Astrocyte of the cerebellum (primary cell): Measurements from ENCODE around the gene RPP25L.
A peak's percentile ranks its signal among the peaks of the same experiment; 100 is the strongest.

Experiments
- DNase-seq: peaks from one replicate; pipeline ENCODE4 v3.0.0-alpha.2; 2011; ENCODE audit warnings: low read depth
- H3K4me3 ChIP-seq: 2 replicates; pipeline ENCODE4 v1.5.1; 2011; ENCODE audit warnings: mild to moderate bottlenecking, low read depth, low read length, moderate library complexity
- CTCF ChIP-seq: IDR thresholded peaks from 2 replicates; pipeline ENCODE4 v1.5.1; 2012; ENCODE audit warnings: low read length, low read depth, moderate library complexity, mild to moderate bottlenecking; ENCODE audit errors: missing control alignments
- in situ Hi-C: cut with HindIII; loops from 2 replicates; pipeline ENCODE4 v1.10.0; 2017; ENCODE audit warnings: low sequenced_read_pairs

RPP25L gene

GRCh38 chr9:34624475-34625185 is 12.7 kb upstream of the RPP25L start:
- no peak for TF ChIP-seq CTCF
- in situ Hi-C loops = loop anchor here (5.0 kb wide), 1 partner anchor 42 kb away; no protein-coding TSS in a partner anchor
- no peak for DNase-seq
- H3K4me3 ChIP-seq = no peak overlapping the region

GRCh38 chr9:34623374-34624235 is 11.7 kb upstream of the RPP25L start:
- no peak overlapping the region for H3K4me3 ChIP-seq
- no peak for DNase-seq
- TF ChIP-seq CTCF = no peak
- in situ Hi-C loops = no loop called here

- peak; percentile 88 for DNase-seq
- in situ Hi-C loops = no loop called here
Observed at GRCh38 chr9:34620061-34620994, 8.4 kb upstream of the RPP25L start, which contains the start of gene DCTN3. Gene DCTN3 (minus strand): TSS chr9:34620495. CDS start chr9:34620464, 31 bp downstream.

GRCh38 chr9:34615132-34615531 is 3.2 kb upstream of the RPP25L start:
- no peak overlapping the region for H3K4me3 ChIP-seq
- no peak for DNase-seq
- in situ Hi-C loops = loop anchor here (10.0 kb wide), 2 partner anchors 110 to 350 kb away; no protein-coding TSS in a partner anchor
- no peak for TF ChIP-seq CTCF

More at GRCh38 chr9:34620061-34620994, 8.4 kb upstream of the RPP25L start, which contains the start of gene DCTN3:
- TF ChIP-seq CTCF = no peak
- H3K4me3 ChIP-seq = peak within 1 kb of the TSS; percentile 80

GRCh38 chr9:34612788-34613390 is 992 bp upstream of the RPP25L start:
- in situ Hi-C loops = loop anchor here (10.0 kb wide), 2 partner anchors 108 to 348 kb away; no protein-coding TSS in a partner anchor
- peak; percentile 35 for DNase-seq
- peak; percentile 87 for TF ChIP-seq CTCF
- peak overlapping the region; percentile 79 for H3K4me3 ChIP-seq
